Measurements from ENCODE around the gene FOXC1.

DNA sequence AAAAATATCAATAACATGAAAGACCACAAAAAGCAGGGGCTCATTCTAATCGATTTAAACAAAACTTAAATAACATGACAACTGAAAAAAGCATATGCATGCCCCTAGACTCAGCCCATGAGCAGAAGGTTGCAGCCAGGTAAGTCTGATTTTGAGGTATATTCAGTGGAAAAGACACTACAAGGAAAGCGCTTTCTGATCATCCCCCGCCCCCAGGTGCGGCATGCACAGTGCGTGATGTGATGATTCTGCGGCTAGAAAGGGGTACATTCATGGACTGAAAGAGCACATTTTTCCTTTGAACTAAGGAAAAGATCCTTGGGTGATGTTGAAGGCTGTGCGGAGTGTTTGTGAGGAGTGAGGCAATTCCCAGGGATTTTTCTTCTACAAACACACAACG lies 16.9 kb upstream of the FOXC1 start:
- TF ChIP-seq, protein P1, sequence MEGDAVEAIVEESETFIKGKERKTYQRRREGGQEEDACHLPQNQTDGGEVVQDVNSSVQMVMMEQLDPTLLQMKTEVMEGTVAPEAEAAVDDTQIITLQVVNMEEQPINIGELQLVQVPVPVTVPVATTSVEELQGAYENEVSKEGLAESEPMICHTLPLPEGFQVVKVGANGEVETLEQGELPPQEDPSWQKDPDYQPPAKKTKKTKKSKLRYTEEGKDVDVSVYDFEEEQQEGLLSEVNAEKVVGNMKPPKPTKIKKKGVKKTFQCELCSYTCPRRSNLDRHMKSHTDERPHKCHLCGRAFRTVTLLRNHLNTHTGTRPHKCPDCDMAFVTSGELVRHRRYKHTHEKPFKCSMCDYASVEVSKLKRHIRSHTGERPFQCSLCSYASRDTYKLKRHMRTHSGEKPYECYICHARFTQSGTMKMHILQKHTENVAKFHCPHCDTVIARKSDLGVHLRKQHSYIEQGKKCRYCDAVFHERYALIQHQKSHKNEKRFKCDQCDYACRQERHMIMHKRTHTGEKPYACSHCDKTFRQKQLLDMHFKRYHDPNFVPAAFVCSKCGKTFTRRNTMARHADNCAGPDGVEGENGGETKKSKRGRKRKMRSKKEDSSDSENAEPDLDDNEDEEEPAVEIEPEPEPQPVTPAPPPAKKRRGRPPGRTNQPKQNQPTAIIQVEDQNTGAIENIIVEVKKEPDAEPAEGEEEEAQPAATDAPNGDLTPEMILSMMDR (IDR thresholded peaks at IDR 0.05) = no peak
- TF ChIP-seq POLR2A (IDR thresholded peaks at IDR 0.05) (no peak), EP300 (IDR thresholded peaks at IDR 0.05) (no peak), POLR2AphosphoS5 (IDR thresholded peaks at IDR 0.05) (no peak)
